ENCODE data around the gene IL6. TPM values are rescaled to one million over a fixed set of nuclear protein-coding genes. Genes with fewer than 3 reads are reported as not detected.

IL6 gene
- polyA plus RNA-seq, 1 of the 3 experiments (the other 2 are of a cell fraction): 20.5 TPM

DNA sequence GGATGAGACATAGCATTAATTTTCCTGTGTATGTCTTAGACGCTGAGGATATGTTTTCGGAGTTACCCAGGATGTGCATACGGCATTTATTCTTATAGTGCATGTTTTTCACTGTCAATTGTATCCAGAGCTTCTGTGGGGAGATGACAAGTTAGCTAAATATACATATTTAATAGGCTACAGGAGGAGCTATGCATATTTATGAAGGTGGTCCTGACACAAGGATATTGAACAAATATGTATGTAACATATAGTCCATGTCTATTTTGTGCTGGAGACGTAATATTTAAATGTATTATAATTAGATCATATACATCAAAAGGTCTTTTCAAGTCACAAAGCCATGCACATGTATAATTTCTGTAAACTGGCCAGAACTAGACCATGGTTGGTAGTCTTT lies 16.0 kb downstream of the IL6 start:
- no peaks in the 10 kb centered on the region for H3K9me2 ChIP-seq
- POLR2A ChIA-PET: no interaction called here
- 7% methylated on average over 4 of the region's 4 CpGs for WGBS (ENCODE audit: low lambda C conversion rate)
- H3K27me3 ChIP-seq (ENCODE audit: insufficient read depth): no peaks in the 10 kb centered on the region; the same call in 1 of the 2 replicates
- no peak overlapping the region for H3K9ac ChIP-seq
- no peaks in the 10 kb centered on the region for H3K79me2 ChIP-seq (ENCODE audit: insufficient read depth)
- no peak overlapping the region for H3K4me2 ChIP-seq
- H3F3A ChIP-seq (replicated peaks; ENCODE audit: insufficient read depth): no peaks in the 10 kb centered on the region
- no peak overlapping the region for H3K27ac ChIP-seq (ENCODE audit: low read depth in 2 of 2, low read length in 1 of 2)
- H3K4me3 ChIP-seq (ENCODE audit: low read depth in 2 of 2, low read length in 1 of 2): no peak overlapping the region
- CTCF ChIA-PET: no interaction called here
- no peak for TF ChIP-seq TEAD4 (IDR thresholded peaks at IDR 0.05; ENCODE audit: borderline replicate concordance, insufficient read depth)
- TF ChIP-seq POLR2AphosphoS5 (IDR thresholded peaks at IDR 0.05; ENCODE audit: low read depth, low read length): no peak
- TF ChIP-seq, protein P1, sequence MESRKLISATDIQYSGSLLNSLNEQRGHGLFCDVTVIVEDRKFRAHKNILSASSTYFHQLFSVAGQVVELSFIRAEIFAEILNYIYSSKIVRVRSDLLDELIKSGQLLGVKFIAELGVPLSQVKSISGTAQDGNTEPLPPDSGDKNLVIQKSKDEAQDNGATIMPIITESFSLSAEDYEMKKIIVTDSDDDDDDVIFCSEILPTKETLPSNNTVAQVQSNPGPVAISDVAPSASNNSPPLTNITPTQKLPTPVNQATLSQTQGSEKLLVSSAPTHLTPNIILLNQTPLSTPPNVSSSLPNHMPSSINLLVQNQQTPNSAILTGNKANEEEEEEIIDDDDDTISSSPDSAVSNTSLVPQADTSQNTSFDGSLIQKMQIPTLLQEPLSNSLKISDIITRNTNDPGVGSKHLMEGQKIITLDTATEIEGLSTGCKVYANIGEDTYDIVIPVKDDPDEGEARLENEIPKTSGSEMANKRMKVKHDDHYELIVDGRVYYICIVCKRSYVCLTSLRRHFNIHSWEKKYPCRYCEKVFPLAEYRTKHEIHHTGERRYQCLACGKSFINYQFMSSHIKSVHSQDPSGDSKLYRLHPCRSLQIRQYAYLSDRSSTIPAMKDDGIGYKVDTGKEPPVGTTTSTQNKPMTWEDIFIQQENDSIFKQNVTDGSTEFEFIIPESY (IDR thresholded peaks at IDR 0.05; ENCODE audit: borderline replicate concordance, low read depth): no peak
- no peak for TF ChIP-seq FOXM1 (IDR thresholded peaks at IDR 0.05; ENCODE audit: low read depth)
- TF ChIP-seq RAD21 (IDR thresholded peaks at IDR 0.05; ENCODE audit: low read length): no peak
- TF ChIP-seq EP300 (IDR thresholded peaks at IDR 0.05; ENCODE audit: borderline replicate concordance in 1 of 2, low read depth in 1 of 2, low read length in 1 of 2): no peak
- TF ChIP-seq TCF12 (IDR thresholded peaks at IDR 0.05): no peak
- TF ChIP-seq CHD2 (IDR thresholded peaks at IDR 0.05; ENCODE audit: low read length, partially characterized antibody): no peak
- H2AFZ ChIP-seq (ENCODE audit: low read depth): no peak overlapping the region
- no peaks in the 10 kb centered on the region for H4K20me1 ChIP-seq (ENCODE audit: insufficient read depth)
- no peaks in the 10 kb centered on the region for H3K9me3 ChIP-seq
- H3K4me1 ChIP-seq (ENCODE audit: control insufficient read depth in 1 of 2, insufficient read depth in 2 of 2, low read depth in 1 of 2, low read length in 1 of 2): no peaks in the 10 kb centered on the region
- no peak for DNase-seq
- no peaks in the 10 kb centered on the region for H3K36me3 ChIP-seq (replicated peaks in 1 of 2; ENCODE audit: control insufficient read depth in 1 of 2, insufficient read depth in 2 of 2, low read length in 1 of 2)

DNA sequence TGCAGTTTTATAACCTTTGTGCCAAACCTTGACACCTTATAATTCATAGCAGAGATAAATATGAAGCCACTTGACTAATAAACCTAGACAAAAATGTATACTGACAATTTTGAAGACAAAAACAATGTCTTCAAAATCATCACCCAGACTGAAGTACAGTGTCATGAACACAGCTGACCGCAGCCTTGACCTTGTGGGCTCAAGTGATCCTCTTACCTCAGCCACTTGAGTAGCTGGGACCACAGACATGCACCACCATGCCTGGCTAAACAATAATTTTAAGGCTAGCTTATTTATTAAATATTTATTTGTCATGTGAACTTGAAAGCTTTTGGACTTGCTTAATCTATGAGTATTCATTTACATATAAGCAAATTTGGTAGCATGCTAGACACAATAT lies 24.3 kb downstream of the IL6 start:
- Histone ChIP-seq H3K27me3 (ENCODE audit: insufficient read depth) (no peaks in the 10 kb centered on the region), H2AFZ (ENCODE audit: low read depth) (no peak overlapping the region), H4K20me1 (ENCODE audit: insufficient read depth) (no peaks in the 10 kb centered on the region), H3K79me2 (ENCODE audit: insufficient read depth) (no peaks in the 10 kb centered on the region), H3K27ac (ENCODE audit: low read depth in 2 of 2, low read length in 1 of 2) (no peak overlapping the region), H3K9me3 (0 out of 2 replicates have a peak, but pooled peaks cover 6% of the 10 kb centered on the region), H3K36me3 (replicated peaks in 1 of 2; ENCODE audit: control insufficient read depth in 1 of 2, insufficient read depth in 2 of 2, low read length in 1 of 2) (no peaks in the 10 kb centered on the region), H3K4me2 (no peak overlapping the region), H3K4me3 (ENCODE audit: low read depth in 2 of 2, low read length in 1 of 2) (no peak overlapping the region), H3K9me2 (no peaks in the 10 kb centered on the region), H3K9ac (no peak overlapping the region), H3F3A (replicated peaks; ENCODE audit: insufficient read depth) (no peaks in the 10 kb centered on the region), H3K4me1 (ENCODE audit: control insufficient read depth in 1 of 2, insufficient read depth in 2 of 2, low read depth in 1 of 2, low read length in 1 of 2) (no peaks in the 10 kb centered on the region)
- POLR2A ChIA-PET: no interaction called here
- TF ChIP-seq RCOR1 (IDR thresholded peaks at IDR 0.05; ENCODE audit: low read length): no peak
- TF ChIP-seq TCF12 (IDR thresholded peaks at IDR 0.05): no peak
- TF ChIP-seq MEF2A (IDR thresholded peaks at IDR 0.05; ENCODE audit: borderline replicate concordance, low read depth): no peak
- no peak for TF ChIP-seq FOSL2 (IDR thresholded peaks at IDR 0.05; ENCODE audit: borderline replicate concordance, low read depth)
- TF ChIP-seq TEAD4 (IDR thresholded peaks at IDR 0.05; ENCODE audit: borderline replicate concordance, insufficient read depth): no peak
- TF ChIP-seq NRF1 (IDR thresholded peaks at IDR 0.05; ENCODE audit: low read depth, low read length): no peak
- TF ChIP-seq RAD21 (IDR thresholded peaks at IDR 0.05; ENCODE audit: low read length): no peak
- CTCF ChIA-PET: interaction anchor here (0.7 to 1.2 kb wide), 2 partner anchors 191 to 669 kb away, joined by 3 read pairs; no protein-coding TSS in a partner anchor
- 12% methylated on average over 1 of the region's 1 CpG for WGBS (ENCODE audit: low lambda C conversion rate)
- no peak for DNase-seq

All from SK-N-SH (cell line).